Measurements from ENCODE around the gene ASPRV1. TPM values are rescaled to one million over a fixed set of nuclear protein-coding genes. Genes with fewer than 3 reads are reported as not detected.

Gene ASPRV1
- polyA plus RNA-seq, 1 of the 3 experiments (the other 2 are of a cell fraction) = 0.20 TPM

DNA sequence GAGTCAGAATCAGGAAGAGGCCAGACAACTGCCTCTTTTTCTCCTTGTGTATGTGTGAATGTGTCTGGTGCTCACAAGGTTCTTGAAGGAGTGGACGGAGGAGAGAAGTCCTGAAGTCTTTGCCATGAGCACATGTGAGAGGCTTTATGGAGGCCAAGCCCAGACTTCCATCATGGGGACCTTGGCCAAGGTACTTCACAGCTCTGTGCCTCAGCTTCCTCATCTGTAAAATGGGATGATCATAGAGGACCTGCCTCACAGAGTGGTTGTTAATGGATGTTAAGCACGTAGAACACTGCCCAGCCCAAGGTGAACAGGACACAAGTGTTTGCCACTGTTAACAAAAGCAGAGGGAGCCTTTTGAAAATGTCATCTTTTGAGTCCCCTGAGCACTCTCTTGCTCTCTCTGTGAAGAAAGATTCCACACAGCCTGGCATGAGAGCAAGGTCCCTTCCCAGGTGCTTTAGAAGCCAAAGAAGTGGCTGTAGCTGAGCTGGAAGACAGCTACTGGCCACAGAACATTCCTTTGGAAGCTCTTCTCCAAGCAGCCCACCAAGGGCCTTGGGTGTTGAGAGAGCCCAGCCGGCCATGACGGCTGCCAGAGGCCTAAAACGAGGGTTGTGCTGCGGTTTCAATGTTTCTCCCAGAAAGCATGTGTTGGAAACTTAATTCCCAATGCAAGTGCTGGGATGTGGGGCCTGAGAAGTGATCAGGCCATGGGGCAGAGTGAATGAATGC, 41.8 kb upstream of the ASPRV1 start:
- Histone ChIP-seq H3K9ac (no peak overlapping the region), H3K9me3 (no peaks in the 10 kb centered on the region), H3K36me3 (replicated peaks in 1 of 2; ENCODE audit: control insufficient read depth in 1 of 2, insufficient read depth in 2 of 2, low read length in 1 of 2) (no peaks in the 10 kb centered on the region), H3K27me3 (ENCODE audit: insufficient read depth) (no peaks in the 10 kb centered on the region), H2AFZ (ENCODE audit: low read depth) (no peak overlapping the region), H3K27ac (ENCODE audit: low read depth in 2 of 2, low read length in 1 of 2) (no peak overlapping the region), H3K9me2 (no peaks in the 10 kb centered on the region), H3F3A (replicated peaks; ENCODE audit: insufficient read depth) (peaks cover 2% of the 10 kb centered on the region), H3K4me3 (ENCODE audit: low read depth in 2 of 2, low read length in 1 of 2) (no peak overlapping the region), H4K20me1 (ENCODE audit: insufficient read depth) (no peaks in the 10 kb centered on the region), H3K4me1 (ENCODE audit: control insufficient read depth in 1 of 2, insufficient read depth in 2 of 2, low read depth in 1 of 2, low read length in 1 of 2) (no peaks in the 10 kb centered on the region), H3K79me2 (ENCODE audit: insufficient read depth) (no peaks in the 10 kb centered on the region), H3K4me2 (no peak overlapping the region)
- ChIA-PET POLR2A (no interaction called here), CTCF (interaction anchor here (0.9 kb wide), 1 partner anchor 68 kb away, joined by 4 read pairs; no protein-coding TSS in a partner anchor)
- TF ChIP-seq MEF2A (IDR thresholded peaks at IDR 0.05; ENCODE audit: borderline replicate concordance, low read depth) = no peak
- TF ChIP-seq, protein P1, sequence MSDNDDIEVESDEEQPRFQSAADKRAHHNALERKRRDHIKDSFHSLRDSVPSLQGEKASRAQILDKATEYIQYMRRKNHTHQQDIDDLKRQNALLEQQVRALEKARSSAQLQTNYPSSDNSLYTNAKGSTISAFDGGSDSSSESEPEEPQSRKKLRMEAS (IDR thresholded peaks at IDR 0.05; ENCODE audit: low read depth) = no peak
- TF ChIP-seq CHD2 (IDR thresholded peaks at IDR 0.05; ENCODE audit: low read length, partially characterized antibody) = no peak
- no peak for TF ChIP-seq FOXJ3 (CRISPR knock-in tag; IDR thresholded peaks at IDR 0.05)
- TF ChIP-seq EZH2phosphoT487 (IDR thresholded peaks at IDR 0.05; ENCODE audit: borderline replicate concordance, low read depth) = no peak
- TF ChIP-seq FOSL2 (IDR thresholded peaks at IDR 0.05; ENCODE audit: borderline replicate concordance, low read depth) = no peak
- TF ChIP-seq YY1 (IDR thresholded peaks at IDR 0.05; ENCODE audit: low read depth) = no peak
- TF ChIP-seq, protein P2, sequence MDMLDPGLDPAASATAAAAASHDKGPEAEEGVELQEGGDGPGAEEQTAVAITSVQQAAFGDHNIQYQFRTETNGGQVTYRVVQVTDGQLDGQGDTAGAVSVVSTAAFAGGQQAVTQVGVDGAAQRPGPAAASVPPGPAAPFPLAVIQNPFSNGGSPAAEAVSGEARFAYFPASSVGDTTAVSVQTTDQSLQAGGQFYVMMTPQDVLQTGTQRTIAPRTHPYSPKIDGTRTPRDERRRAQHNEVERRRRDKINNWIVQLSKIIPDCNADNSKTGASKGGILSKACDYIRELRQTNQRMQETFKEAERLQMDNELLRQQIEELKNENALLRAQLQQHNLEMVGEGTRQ (IDR thresholded peaks at IDR 0.05; ENCODE audit: borderline replicate concordance, low read depth, low read length) = no peak
- TF ChIP-seq TCF12 (IDR thresholded peaks at IDR 0.05) = no peak
- TF ChIP-seq, protein P3, sequence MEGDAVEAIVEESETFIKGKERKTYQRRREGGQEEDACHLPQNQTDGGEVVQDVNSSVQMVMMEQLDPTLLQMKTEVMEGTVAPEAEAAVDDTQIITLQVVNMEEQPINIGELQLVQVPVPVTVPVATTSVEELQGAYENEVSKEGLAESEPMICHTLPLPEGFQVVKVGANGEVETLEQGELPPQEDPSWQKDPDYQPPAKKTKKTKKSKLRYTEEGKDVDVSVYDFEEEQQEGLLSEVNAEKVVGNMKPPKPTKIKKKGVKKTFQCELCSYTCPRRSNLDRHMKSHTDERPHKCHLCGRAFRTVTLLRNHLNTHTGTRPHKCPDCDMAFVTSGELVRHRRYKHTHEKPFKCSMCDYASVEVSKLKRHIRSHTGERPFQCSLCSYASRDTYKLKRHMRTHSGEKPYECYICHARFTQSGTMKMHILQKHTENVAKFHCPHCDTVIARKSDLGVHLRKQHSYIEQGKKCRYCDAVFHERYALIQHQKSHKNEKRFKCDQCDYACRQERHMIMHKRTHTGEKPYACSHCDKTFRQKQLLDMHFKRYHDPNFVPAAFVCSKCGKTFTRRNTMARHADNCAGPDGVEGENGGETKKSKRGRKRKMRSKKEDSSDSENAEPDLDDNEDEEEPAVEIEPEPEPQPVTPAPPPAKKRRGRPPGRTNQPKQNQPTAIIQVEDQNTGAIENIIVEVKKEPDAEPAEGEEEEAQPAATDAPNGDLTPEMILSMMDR (IDR thresholded peaks at IDR 0.05) = no peak
- no peak for TF ChIP-seq POLR2AphosphoS5 (IDR thresholded peaks at IDR 0.05; ENCODE audit: low read depth, low read length)
- no peak for TF ChIP-seq FOXM1 (IDR thresholded peaks at IDR 0.05; ENCODE audit: low read depth)
- TF ChIP-seq, protein P4, sequence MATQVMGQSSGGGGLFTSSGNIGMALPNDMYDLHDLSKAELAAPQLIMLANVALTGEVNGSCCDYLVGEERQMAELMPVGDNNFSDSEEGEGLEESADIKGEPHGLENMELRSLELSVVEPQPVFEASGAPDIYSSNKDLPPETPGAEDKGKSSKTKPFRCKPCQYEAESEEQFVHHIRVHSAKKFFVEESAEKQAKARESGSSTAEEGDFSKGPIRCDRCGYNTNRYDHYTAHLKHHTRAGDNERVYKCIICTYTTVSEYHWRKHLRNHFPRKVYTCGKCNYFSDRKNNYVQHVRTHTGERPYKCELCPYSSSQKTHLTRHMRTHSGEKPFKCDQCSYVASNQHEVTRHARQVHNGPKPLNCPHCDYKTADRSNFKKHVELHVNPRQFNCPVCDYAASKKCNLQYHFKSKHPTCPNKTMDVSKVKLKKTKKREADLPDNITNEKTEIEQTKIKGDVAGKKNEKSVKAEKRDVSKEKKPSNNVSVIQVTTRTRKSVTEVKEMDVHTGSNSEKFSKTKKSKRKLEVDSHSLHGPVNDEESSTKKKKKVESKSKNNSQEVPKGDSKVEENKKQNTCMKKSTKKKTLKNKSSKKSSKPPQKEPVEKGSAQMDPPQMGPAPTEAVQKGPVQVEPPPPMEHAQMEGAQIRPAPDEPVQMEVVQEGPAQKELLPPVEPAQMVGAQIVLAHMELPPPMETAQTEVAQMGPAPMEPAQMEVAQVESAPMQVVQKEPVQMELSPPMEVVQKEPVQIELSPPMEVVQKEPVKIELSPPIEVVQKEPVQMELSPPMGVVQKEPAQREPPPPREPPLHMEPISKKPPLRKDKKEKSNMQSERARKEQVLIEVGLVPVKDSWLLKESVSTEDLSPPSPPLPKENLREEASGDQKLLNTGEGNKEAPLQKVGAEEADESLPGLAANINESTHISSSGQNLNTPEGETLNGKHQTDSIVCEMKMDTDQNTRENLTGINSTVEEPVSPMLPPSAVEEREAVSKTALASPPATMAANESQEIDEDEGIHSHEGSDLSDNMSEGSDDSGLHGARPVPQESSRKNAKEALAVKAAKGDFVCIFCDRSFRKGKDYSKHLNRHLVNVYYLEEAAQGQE (IDR thresholded peaks at IDR 0.05; ENCODE audit: low read depth, low read length) = no peak
- TF ChIP-seq, protein P5, sequence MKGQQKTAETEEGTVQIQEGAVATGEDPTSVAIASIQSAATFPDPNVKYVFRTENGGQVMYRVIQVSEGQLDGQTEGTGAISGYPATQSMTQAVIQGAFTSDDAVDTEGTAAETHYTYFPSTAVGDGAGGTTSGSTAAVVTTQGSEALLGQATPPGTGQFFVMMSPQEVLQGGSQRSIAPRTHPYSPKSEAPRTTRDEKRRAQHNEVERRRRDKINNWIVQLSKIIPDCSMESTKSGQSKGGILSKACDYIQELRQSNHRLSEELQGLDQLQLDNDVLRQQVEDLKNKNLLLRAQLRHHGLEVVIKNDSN (IDR thresholded peaks at IDR 0.05; ENCODE audit: borderline replicate concordance, low read depth) = no peak
- no peak for DNase-seq
- WGBS (ENCODE audit: low lambda C conversion rate) = 90% methylated on average over 4 of the region's 6 CpGs
